Measurements from ENCODE around the gene PACSIN1.
"Not testable (repeated sequence)": the region's sequence is repeated elsewhere in the genome, so short reads cannot be mapped to it uniquely, and the experiment has no call there.

PACSIN1 gene

DNA sequence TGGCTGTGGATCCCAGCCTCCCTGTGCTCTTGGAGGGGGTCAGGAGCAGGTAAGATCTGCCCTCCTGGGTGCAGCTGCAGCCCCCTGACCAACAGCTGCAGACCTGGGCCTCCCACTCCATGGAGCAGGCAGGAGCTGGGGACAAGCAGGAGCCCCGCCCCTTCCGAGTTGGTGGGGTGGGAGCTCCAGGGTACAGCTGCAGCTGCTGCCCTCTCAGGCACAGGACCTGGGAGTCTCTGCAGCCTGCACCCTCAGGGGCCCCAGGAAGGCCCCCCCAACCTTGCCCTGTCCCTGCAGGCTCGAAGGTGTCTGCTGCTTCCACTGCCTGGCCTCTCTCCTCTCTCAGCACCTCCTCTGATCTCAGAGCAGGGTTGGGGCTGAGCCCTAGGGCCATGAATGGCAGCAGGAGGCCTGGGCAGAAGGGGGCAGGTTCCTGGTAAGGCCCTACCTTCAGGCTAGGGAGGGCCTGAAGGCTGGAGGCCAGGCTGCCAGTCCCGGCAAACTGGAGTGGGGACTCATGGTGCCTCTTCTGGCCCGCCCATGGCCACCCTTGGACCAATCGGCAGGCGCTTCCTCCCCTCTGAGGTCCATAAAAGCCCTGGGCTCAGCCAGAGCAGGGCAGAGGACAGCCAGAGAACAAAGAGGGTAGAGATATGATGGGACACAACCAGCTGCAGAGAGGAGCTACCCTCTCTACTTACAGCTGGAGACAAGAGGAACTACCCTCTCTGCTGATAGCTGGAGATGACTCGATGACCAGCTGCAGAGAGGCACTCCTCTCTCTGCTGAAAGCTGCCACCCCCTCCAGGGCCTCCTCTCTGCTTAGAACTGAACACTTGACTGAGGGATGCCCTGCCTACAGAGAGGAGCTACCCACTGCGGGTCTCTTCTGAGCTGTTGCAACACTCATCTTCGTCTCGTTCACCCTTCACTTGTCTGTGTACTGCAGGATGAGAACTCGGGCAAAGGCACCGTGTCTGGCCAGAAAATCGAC is 7.8 kb upstream of the PACSIN1 start:
- no peak for DNase-seq

GRCh38 chr6:34459899-34460593 is 5.8 kb upstream of the PACSIN1 start:
- DNase-seq: peak in 4 of 5 experiments; percentile 17 to 63 (median 28)

GRCh38 chr6:34460796-34461507 is 4.9 kb upstream of the PACSIN1 start:
- DNase-seq: no peak

DNA sequence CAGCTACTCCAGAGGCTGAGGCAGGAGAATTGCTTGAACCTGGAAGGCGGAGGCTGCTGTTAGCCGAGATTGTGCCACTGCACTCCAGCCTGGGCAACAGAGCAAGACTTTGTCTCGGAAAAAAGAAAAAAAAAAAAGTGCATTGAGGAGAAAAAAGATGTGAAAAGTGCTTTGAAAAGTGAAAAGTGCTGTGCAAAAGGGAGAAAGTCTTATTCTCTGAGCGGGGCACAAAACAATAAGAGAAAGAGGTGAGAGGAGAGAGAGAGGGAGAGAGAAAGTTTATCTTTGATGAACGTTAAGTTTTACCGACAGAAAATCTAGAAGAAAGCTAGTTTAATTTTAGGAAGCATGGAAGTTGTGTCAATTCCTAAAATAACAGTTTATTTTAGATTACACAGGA is 3.9 kb upstream of the PACSIN1 start:
- no peak for DNase-seq

DNA sequence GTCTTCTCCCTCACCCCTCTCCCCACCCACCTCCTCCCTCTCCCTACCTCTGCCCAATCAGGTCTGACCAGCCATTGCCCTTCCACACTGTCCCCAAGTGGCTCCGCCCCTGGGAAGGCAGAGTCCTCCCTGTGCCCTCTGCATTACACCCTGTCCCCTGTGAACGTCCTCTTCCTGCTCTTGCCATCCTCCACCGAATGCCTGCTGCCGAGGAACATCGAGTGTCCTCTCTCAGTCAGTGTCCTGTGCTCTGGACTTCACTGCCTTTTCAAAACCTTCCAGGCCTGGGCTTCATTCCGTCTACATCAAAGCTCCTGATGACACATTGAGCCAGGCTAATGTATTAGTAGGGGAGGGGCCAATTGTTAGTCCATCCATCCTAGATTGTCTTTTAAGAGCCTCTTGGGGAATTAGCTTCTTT is 3.3 kb upstream of the PACSIN1 start:
- DNase-seq: no peak

DNA sequence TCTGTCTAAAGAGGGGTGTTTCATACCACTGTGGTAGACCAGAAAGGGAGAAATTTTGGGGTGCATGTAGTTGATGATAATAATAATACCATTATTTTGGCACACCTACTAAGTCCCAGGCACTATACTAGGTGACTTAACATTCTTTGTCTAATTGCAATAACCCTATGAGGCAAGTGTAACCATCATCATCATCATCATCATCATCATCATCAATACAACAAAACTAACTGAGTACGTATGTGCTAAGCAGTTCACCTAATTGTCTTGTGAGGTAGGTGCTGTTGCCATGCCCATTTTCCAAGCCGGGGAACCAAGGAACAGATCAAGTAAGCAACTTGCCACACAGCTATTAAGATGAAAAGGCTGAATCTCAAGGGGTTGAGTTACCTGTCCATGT is 2.6 kb upstream of the PACSIN1 start:
- no peak for DNase-seq

DNA sequence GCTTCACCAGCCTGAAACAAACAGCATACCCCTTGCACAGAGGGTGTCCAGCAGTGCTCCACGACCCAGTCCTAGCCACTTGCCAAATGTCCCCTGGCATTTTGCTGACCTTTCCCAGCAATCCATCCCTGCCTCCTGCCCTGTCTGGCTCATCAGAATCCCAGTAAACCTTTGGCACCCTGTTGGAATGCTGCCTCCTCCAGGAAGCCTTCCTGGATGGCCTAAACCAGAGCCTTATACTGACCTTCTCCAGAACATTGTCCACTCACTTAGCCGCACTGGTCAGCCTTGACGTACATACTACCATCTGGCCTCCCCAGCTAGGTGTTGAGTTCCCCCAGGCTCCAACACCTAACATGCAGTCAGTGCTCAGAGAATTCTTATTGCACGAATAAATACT is 2.0 kb upstream of the PACSIN1 start:
- no peak for DNase-seq

- DNase-seq: no peak
Measured at GRCh38 chr6:34466242-34467185, 638 bp downstream of the PACSIN1 start.

DNA sequence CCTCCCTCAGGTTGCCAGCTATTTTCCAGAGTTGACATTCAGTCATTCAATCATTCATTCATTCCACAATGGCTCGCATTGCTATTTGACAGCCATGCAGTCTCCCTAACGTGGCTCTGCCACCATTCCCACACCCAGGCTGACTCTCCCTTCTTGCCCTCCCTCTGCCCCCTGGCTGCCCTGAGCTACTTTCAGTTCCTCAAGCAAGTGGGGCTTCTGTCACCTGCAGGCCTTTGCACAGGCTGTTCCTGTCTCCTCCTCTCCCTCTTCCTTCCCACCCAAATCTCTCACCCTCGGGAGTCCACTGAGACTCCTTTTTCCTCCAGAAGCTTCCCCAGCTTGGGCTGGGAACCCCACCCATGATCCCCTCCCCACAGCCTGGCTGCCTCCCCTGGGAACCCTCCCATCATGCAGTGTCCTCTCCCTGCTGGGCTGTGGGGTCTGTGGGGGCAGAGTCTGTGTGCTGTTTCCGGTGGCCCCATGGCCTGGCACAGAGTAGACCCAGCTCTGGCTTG is 2.6 kb downstream of the PACSIN1 start:
- no peak for DNase-seq

DNA sequence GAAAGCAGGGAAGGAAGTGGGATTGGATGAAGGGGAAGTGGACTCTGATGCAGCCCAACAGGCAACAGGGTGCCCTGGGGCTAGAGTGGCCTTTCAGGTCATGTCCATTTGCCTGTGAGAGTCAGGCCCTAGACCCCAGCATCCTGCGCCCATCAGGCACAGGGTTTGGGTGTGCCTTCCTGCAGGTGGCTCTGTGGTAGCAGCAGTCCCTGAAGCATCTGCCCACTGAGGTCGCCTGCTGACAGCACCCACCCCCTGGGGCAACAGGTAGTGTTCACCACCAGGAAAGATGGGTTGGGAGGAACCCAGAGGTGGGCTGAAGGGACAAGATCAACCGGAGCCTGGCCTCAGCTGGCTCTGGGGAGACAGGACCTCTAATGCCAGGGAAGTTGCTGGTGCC is 3.6 kb downstream of the PACSIN1 start:
- DNase-seq: no peak

DNA sequence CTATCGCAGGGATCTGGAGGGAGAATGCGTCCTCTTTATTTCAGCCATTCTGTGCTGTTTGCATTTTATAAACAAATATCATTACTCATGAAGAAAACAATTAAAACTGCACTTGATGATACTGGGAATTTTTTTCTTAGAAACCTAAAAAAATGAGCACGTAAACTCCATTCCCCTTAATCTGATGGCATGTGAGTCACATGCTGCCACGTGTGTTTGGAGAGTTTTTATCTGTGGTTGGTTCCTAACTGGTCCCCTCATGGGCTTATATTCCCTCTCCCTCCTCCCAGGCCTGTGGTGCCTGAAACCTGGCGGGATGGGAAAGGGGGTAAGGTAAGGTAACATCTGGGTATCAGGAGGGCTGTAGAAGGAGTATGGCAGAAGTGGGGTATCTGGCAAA is 6.5 kb downstream of the PACSIN1 start:
- DNase-seq: no peak

DNA sequence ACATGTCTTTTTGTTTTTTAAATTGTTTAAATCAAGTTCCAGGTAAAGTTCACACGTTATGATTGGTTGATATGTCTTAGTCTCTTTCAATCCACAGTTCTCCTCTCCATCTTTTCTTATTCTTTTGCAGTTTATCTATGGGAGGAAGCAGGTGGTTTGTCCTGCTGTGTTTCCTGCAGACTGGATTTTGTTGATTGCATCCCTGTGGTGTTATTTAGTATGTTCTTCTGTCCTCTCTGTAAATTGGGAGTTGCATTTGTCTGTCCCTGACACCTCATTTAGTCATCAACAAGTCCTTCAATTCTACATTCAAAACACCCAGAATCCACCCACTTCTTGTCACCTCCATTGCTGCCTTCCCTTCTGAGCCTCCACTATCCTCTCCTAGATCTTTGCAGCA is 8.1 kb downstream of the PACSIN1 start:
- no peak for DNase-seq

- DNase-seq: no peak
Measured at GRCh38 chr6:34474754-34475153, 8.9 kb downstream of the PACSIN1 start.

- no peak for DNase-seq
Measured at GRCh38 chr6:34475238-34475682, 9.4 kb downstream of the PACSIN1 start.

DNA sequence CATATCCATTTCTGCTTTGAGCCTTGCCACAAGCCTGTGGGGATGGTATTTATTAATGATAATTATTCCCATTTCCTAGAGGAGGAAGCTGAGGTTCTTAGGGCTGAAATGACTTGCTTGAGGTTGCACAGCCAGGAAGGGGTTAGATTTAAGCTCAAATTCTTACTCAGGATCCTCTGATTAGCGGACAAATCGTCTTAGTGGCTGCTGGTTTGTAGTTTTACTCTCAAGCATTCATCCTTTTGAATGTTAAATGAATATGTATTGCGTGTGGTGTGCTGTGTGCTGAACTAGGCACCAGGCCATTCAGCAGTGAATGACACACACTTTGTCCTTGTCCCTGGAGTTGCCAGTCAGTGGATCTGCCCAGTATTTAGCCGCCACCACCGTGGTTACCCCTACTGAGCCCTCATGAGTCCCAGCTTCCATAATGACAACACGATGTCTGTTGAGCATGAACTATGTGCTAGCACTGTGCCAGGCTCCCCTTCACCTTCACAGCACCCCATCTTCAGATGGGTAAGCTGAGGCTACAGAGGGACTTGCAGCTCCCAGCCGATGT is 10.0 kb downstream of the PACSIN1 start:
- DNase-seq: peak in 1 of 5 experiments; percentile 53

GRCh38 chr6:34476447-34476846 is 10.6 kb downstream of the PACSIN1 start:
- no peak for DNase-seq

DNA sequence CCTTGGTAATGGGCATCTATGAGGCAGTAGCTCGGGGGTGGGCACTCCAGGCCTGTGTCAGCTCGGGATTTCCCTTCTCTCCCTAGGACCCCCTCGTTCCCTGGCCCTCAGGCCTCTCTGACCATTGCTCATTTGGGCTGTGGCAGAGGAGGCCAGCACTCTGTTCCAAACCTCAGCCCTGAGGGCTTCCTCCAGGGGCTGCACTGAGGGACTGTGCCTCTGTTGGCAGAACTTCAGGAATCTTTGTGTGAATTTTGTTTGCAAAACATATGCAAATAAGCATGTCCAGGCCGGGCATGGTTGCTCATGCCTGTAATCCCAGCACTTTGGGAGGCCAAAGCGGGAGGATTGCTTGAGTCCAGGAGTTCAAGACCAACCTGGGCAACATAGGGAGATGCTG is 11.0 kb downstream of the PACSIN1 start:
- no peak for DNase-seq

DNA sequence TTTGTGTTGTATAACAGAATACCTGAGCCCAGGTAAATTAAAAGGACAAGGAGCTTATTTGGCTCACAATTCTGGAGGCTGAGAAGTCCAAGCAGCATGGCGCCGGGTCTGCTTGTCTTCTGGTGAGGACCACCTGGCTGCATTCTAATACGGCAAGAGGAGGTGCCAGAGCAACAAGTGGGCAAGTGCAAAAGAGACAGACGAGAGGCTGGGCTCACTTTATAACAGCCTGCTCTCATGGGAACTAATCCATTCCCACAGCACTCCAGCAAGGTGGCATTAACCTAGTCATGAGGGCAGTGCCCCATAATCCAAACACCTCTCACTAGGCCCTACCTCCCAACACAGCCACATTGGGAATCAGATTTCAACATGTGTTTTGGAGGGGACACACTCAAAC is 12.9 kb downstream of the PACSIN1 start:
- DNase-seq: no peak

GRCh38 chr6:34483781-34484180 is 17.9 kb downstream of the PACSIN1 start:
- not testable (repeated sequence) for DNase-seq

DNA sequence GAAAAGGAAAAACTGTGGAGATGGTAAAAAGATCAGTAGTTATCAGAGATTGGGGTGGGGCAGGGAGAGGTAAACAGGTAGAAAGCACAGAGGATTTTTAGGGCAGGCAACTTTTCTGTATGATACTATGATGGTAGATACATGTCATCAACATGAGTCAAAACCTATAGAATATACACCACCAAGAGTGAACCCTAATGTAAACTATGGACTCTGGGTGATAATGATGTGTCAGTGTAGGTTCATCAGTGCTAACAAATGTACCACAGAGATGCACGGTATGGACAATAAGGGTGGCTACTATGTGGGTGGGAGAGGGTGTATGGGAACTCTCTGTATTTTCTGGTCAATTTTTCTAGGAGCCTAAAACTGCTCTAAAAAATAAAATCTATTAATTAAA is 18.5 kb downstream of the PACSIN1 start:
- DNase-seq: no peak

GRCh38 chr6:34484899-34485298 is 19.0 kb downstream of the PACSIN1 start:
- DNase-seq: peak in 3 of 5 experiments; percentile 34 to 76 (median 35)

All from T-helper 2 cell (primary cell).